ENCODE measurements around the gene DTD1. TPM values are rescaled to one million over a fixed set of nuclear protein-coding genes. Genes with fewer than 3 reads are reported as not detected.

The DTD1 gene
- total RNA-seq, 6 donors from 2014 or later, result 19.9 to 31.2 (median 24.8) TPM

DNA sequence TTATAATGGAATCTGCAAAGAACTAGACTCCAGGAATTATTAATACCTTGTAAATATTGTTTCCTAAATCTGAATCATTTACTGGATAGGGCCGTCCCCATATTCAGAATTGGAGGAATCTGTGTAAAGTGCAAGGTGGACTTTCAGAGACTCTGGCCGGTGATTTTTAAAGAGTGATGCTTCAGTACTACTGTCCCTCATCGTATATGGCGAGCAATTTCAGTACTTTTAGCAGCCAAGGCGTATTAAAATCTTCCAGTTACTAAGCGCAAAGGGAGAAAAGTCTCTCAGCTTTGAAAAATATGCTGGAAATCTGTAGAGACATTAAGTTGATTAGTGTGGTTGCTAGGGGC is 20.1 kb upstream of the DTD1 start:
- H3K27ac ChIP-seq, result peak overlapping the region; percentile 85 to 93 (median 89)
- H3K36me3 ChIP-seq, result peaks cover 0 to 31% (median 13%) of the 10 kb centered on the region in 4 donors
- WGBS, 2 donors, result 9 to 10% methylated on average over 6 of the region's 6 CpGs
- peaks cover 6 to 17% (median 14%) of the 10 kb centered on the region in 4 donors for H3K4me1 ChIP-seq
- ATAC-seq (ENCODE audit: low FRiP score in 2 of 2), result peak; percentile 31 to 52
- H3K27me3 ChIP-seq, result no peaks in the 10 kb centered on the region
- H3K9me3 ChIP-seq, result no peaks in the 10 kb centered on the region
- H3K4me3 ChIP-seq, result peak overlapping the region; percentile 59 to 87 (median 72)
- no peak for TF ChIP-seq EP300 (IDR thresholded peaks at IDR 0.05)
- TF ChIP-seq, protein P1, sequence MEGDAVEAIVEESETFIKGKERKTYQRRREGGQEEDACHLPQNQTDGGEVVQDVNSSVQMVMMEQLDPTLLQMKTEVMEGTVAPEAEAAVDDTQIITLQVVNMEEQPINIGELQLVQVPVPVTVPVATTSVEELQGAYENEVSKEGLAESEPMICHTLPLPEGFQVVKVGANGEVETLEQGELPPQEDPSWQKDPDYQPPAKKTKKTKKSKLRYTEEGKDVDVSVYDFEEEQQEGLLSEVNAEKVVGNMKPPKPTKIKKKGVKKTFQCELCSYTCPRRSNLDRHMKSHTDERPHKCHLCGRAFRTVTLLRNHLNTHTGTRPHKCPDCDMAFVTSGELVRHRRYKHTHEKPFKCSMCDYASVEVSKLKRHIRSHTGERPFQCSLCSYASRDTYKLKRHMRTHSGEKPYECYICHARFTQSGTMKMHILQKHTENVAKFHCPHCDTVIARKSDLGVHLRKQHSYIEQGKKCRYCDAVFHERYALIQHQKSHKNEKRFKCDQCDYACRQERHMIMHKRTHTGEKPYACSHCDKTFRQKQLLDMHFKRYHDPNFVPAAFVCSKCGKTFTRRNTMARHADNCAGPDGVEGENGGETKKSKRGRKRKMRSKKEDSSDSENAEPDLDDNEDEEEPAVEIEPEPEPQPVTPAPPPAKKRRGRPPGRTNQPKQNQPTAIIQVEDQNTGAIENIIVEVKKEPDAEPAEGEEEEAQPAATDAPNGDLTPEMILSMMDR (IDR thresholded peaks at IDR 0.05), result no peak
- TF ChIP-seq POLR2A (IDR thresholded peaks at IDR 0.05), result no peak
- TF ChIP-seq POLR2AphosphoS5 (IDR thresholded peaks at IDR 0.05), result no peak
- no peak for DNase-seq

DNA sequence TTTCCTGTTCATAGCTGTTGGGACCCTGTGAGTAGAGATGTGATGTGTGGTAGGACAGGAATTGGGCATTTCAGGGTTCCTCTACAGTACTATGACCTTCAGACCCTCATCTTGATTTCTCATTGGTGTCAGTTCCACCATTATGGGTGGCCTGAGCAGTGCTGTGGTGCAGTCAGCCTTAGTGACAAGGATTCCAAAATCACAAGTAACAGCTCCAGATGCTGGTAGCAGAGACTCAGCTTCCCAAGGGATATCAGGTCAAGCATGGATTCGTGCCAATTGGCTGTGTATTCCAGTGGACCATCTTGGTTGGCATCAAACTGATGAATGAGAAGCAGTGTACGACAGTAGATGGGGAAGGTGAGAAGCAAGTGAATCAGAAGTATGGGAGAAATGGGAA is 16.8 kb upstream of the DTD1 start:
- no peak for TF ChIP-seq POLR2AphosphoS5 (IDR thresholded peaks at IDR 0.05)
- TF ChIP-seq, protein P1 (IDR thresholded peaks at IDR 0.05), result no peak
- TF ChIP-seq POLR2A (IDR thresholded peaks at IDR 0.05), result no peak
- TF ChIP-seq EP300 (IDR thresholded peaks at IDR 0.05), result no peak
- Histone ChIP-seq H3K27ac (no peak overlapping the region), H3K4me1 (peaks cover 6 to 17% (median 14%) of the 10 kb centered on the region in 4 donors), H3K27me3 (no peaks in the 10 kb centered on the region), H3K4me3 (no peak overlapping the region), H3K36me3 (peaks cover 0 to 25% (median 13%) of the 10 kb centered on the region in 4 donors), H3K9me3 (no peaks in the 10 kb centered on the region)
- DNase-seq (no peak), ATAC-seq (ENCODE audit: low FRiP score in 2 of 2) (no peak)
- WGBS, 2 donors, result 94 to 95% methylated on average over 2 of the region's 2 CpGs

DNA sequence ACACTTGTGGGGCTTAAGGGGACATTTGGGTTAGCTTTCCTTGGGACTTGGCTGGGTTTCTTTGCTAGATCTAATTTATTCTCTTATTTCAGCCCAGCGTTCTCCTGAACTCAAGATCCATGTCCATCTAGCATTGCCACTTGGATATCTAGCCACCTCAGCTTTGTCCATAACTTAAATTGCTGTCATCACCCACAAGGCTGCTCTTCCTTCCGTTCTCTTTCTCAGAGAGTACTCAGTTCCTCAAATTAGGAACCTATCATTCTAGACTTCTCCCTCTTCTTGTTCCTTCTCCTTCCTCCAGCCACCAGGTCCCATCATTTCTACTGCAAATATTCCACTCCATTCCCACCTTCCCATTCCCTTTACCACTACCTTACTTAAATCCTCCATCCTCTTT is 16.3 kb upstream of the DTD1 start:
- H3K27ac ChIP-seq, result no peak overlapping the region
- H3K27me3 ChIP-seq, result no peaks in the 10 kb centered on the region
- no peaks in the 10 kb centered on the region for H3K9me3 ChIP-seq
- ATAC-seq (ENCODE audit: low FRiP score in 2 of 2) (no peak), DNase-seq (no peak)
- TF ChIP-seq EP300 (IDR thresholded peaks at IDR 0.05), result no peak
- TF ChIP-seq, protein P1 (IDR thresholded peaks at IDR 0.05), result no peak
- TF ChIP-seq POLR2A (IDR thresholded peaks at IDR 0.05), result no peak
- TF ChIP-seq POLR2AphosphoS5 (IDR thresholded peaks at IDR 0.05), result no peak
- H3K4me1 ChIP-seq, result peaks cover 6 to 15% (median 11%) of the 10 kb centered on the region in 4 donors
- H3K36me3 ChIP-seq, result peaks cover 0 to 25% (median 13%) of the 10 kb centered on the region in 4 donors
- no peak overlapping the region for H3K4me3 ChIP-seq
- 84 to 93% methylated on average over 2 of the region's 2 CpGs for WGBS, 2 donors

DNA sequence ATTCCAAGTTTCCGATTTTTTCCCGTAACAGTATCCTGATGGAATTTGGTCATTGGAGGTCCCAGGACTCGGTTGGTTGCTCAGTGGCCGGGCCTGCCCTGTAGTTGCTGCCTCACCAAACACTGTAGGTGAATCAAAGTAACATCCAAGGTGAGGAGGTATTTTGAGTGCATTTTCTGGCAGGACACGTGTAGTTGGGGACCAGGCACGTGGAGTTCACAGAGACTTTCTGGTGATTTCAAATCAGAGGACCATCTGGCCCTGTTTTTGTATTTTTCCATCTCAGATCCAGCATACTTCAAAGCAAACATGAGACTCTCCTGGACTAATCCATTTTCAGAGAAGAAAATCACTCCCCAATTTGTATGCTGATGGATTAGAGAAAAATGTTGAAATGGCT is 9.9 kb upstream of the DTD1 start:
- 82 to 93% methylated on average over 6 of the region's 6 CpGs for WGBS, 2 donors
- DNase-seq, result no peak
- Histone ChIP-seq H3K27ac (no peak overlapping the region), H3K4me1 (no peaks in the 10 kb centered on the region), H3K9me3 (no peaks in the 10 kb centered on the region), H3K4me3 (no peak overlapping the region), H3K36me3 (no peaks in the 10 kb centered on the region), H3K27me3 (no peaks in the 10 kb centered on the region)
- ATAC-seq (ENCODE audit: low FRiP score in 2 of 2), result no peak
- TF ChIP-seq POLR2AphosphoS5 (IDR thresholded peaks at IDR 0.05), result no peak
- no peak for TF ChIP-seq EP300 (IDR thresholded peaks at IDR 0.05)
- no peak for TF ChIP-seq POLR2A (IDR thresholded peaks at IDR 0.05)
- TF ChIP-seq, protein P1 (IDR thresholded peaks at IDR 0.05), result no peak

DNA sequence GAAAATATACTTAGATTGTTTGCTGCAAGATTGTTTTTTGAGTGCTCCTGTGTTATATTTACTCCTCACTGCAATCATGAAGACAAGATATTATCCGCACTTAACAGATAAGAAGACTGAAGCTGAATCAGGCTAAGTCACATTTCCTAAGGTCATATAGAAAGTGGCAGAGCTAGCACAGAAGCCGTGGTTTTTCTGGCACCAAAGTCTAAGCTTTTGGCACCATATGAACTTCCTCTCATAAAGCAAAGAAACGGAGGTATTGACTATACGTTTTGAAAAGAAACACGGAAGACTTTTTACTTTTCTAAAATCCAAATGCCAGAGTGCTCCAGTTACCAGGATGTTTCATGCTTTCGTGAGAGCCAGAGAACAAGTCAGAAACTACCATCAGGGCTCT is 9.3 kb upstream of the DTD1 start:
- no peak overlapping the region for H3K27ac ChIP-seq
- no peaks in the 10 kb centered on the region for H3K36me3 ChIP-seq
- no peak overlapping the region for H3K4me3 ChIP-seq
- ATAC-seq (ENCODE audit: low FRiP score in 2 of 2), result no peak
- H3K27me3 ChIP-seq, result no peaks in the 10 kb centered on the region
- no peaks in the 10 kb centered on the region for H3K9me3 ChIP-seq
- DNase-seq, result no peak
- no peaks in the 10 kb centered on the region for H3K4me1 ChIP-seq
- 50 to 63% methylated on average over 6 of the region's 6 CpGs for WGBS, 2 donors
- no peak for TF ChIP-seq POLR2AphosphoS5 (IDR thresholded peaks at IDR 0.05)
- no peak for TF ChIP-seq EP300 (IDR thresholded peaks at IDR 0.05)
- TF ChIP-seq, protein P1 (IDR thresholded peaks at IDR 0.05), result no peak
- TF ChIP-seq POLR2A (IDR thresholded peaks at IDR 0.05), result no peak

Data from upper lobe of left lung (tissue), 6 donors.